Muscle layer of duodenum (tissue), 2 donors: ENCODE results near the gene IFI27L1.

Experiments
- H3K27ac ChIP-seq: one replicate; pipeline ENCODE4 v1.7.0; 2013; ENCODE audit warnings: mild to moderate bottlenecking, low read length
- H3K27me3 ChIP-seq: one replicate; pipeline ENCODE4 v1.7.0; 2013; ENCODE audit warnings: low read depth, mild to moderate bottlenecking, control low read depth, low read length
- H3K36me3 ChIP-seq, 2 donors: one replicate each; pipeline ENCODE4 v1.7.0; 2013; ENCODE audit warnings: low read length in 2 of 2, control low read depth in 1 of 2, mild to moderate bottlenecking in 1 of 2; ENCODE audit not compliant: insufficient read depth in 2 of 2, control insufficient read depth in 1 of 2
- H3K4me1 ChIP-seq, 2 donors: one replicate each; pipeline ENCODE4 v1.7.0; 2013; ENCODE audit warnings: low read length in 2 of 2, mild to moderate bottlenecking in 2 of 2, control low read depth in 1 of 2, moderate library complexity in 1 of 2; ENCODE audit not compliant: insufficient read depth in 2 of 2, control insufficient read depth in 1 of 2
- H3K4me3 ChIP-seq, 2 donors: one replicate each; pipeline ENCODE4 v1.7.0; 2013; ENCODE audit warnings: low read length in 2 of 2, low read depth in 1 of 2, mild to moderate bottlenecking in 1 of 2
- H3K9me3 ChIP-seq, 2 donors: one replicate each; pipeline ENCODE4 v1.7.0; 2013; ENCODE audit warnings: low read length in 2 of 2, control low read depth in 1 of 2, mild to moderate bottlenecking in 1 of 2; ENCODE audit not compliant: control insufficient read depth in 1 of 2
- donor health status: healthy.

IFI27L1 gene

GRCh38 chr14:94080621-94081385, at the start of gene IFI27L1, which contains the start of gene DDX24:
Gene IFI27L1 (plus strand): TSS chr14:94081310. CDS start chr14:94096938, 15,628 bp downstream.
Gene DDX24 (minus strand): TSS chr14:94081202. CDS start chr14:94079742, 1,460 bp downstream.
- Histone ChIP-seq H3K9me3 (no peaks in the 10 kb centered on the region), H3K27me3 (no peaks in the 10 kb centered on the region), H3K27ac (peak within 1 kb of the TSS; percentile 92), H3K36me3 (peaks cover 8 to 9% of the 10 kb centered on the region in 2 donors), H3K4me3 (peak within 1 kb of the TSS; percentile 98), H3K4me1 (peaks cover 19 to 38% of the 10 kb centered on the region in 2 donors)

GRCh38 chr14:94031883-94032279, 49.2 kb upstream of the IFI27L1 start:
- H3K4me3 ChIP-seq, result no peak overlapping the region
- no peaks in the 10 kb centered on the region for H3K36me3 ChIP-seq
- no peaks in the 10 kb centered on the region for H3K4me1 ChIP-seq
- no peaks in the 10 kb centered on the region for H3K9me3 ChIP-seq
- no peak overlapping the region for H3K27ac ChIP-seq
- no peaks in the 10 kb centered on the region for H3K27me3 ChIP-seq

GRCh38 chr14:94034886-94035285, 46.2 kb upstream of the IFI27L1 start:
- Histone ChIP-seq H3K36me3 (no peaks in the 10 kb centered on the region), H3K27me3 (no peaks in the 10 kb centered on the region), H3K9me3 (no peaks in the 10 kb centered on the region), H3K27ac (no peak overlapping the region), H3K4me3 (no peak overlapping the region), H3K4me1 (no peaks in the 10 kb centered on the region)

- H3K4me1 ChIP-seq, result peaks cover 0 to 3% of the 10 kb centered on the region in 2 donors
- H3K36me3 ChIP-seq, result no peaks in the 10 kb centered on the region
- no peak overlapping the region for H3K4me3 ChIP-seq
- no peaks in the 10 kb centered on the region for H3K9me3 ChIP-seq
- H3K27ac ChIP-seq, result no peak overlapping the region
- H3K27me3 ChIP-seq, result no peaks in the 10 kb centered on the region
Observed at GRCh38 chr14:94036313-94037167, 44.6 kb upstream of the IFI27L1 start.

GRCh38 chr14:94037954-94038353, 43.2 kb upstream of the IFI27L1 start:
- Histone ChIP-seq H3K4me3 (no peak overlapping the region), H3K36me3 (no peaks in the 10 kb centered on the region), H3K4me1 (peaks cover 3 to 16% of the 10 kb centered on the region in 2 donors), H3K9me3 (no peaks in the 10 kb centered on the region), H3K27me3 (no peaks in the 10 kb centered on the region), H3K27ac (no peak overlapping the region)

GRCh38 chr14:94038510-94038909, 42.6 kb upstream of the IFI27L1 start:
- Histone ChIP-seq H3K4me1 (peaks cover 3 to 16% of the 10 kb centered on the region in 2 donors), H3K27ac (no peak overlapping the region), H3K9me3 (no peaks in the 10 kb centered on the region), H3K36me3 (no peaks in the 10 kb centered on the region), H3K27me3 (no peaks in the 10 kb centered on the region), H3K4me3 (no peak overlapping the region)

GRCh38 chr14:94038921-94039629, 42.0 kb upstream of the IFI27L1 start:
- Histone ChIP-seq H3K4me3 (no peak overlapping the region), H3K27ac (no peak overlapping the region), H3K36me3 (peaks cover 0 to 3% of the 10 kb centered on the region in 2 donors), H3K9me3 (no peaks in the 10 kb centered on the region), H3K27me3 (no peaks in the 10 kb centered on the region), H3K4me1 (peaks cover 3 to 16% of the 10 kb centered on the region in 2 donors)

GRCh38 chr14:94040247-94040646, 40.9 kb upstream of the IFI27L1 start:
- H3K27me3 ChIP-seq, result no peaks in the 10 kb centered on the region
- peaks cover 3 to 14% of the 10 kb centered on the region in 2 donors for H3K36me3 ChIP-seq
- H3K4me3 ChIP-seq, result no peak overlapping the region
- peaks cover 3 to 16% of the 10 kb centered on the region in 2 donors for H3K4me1 ChIP-seq
- no peak overlapping the region for H3K27ac ChIP-seq
- H3K9me3 ChIP-seq, result no peaks in the 10 kb centered on the region

- Histone ChIP-seq H3K27me3 (no peaks in the 10 kb centered on the region), H3K9me3 (no peaks in the 10 kb centered on the region)
Observed at GRCh38 chr14:94040796-94041195, 40.3 kb upstream of the IFI27L1 start.

GRCh38 chr14:94041551-94042346, 39.4 kb upstream of the IFI27L1 start:
- Histone ChIP-seq H3K27ac (no peak overlapping the region), H3K9me3 (no peaks in the 10 kb centered on the region), H3K36me3 (peaks cover 17 to 26% of the 10 kb centered on the region in 2 donors), H3K4me1 (peaks cover 3 to 16% of the 10 kb centered on the region in 2 donors), H3K4me3 (no peak overlapping the region), H3K27me3 (no peaks in the 10 kb centered on the region)

More at GRCh38 chr14:94040796-94041195, 40.3 kb upstream of the IFI27L1 start:
- Histone ChIP-seq H3K27ac (no peak overlapping the region), H3K4me1 (peaks cover 3 to 16% of the 10 kb centered on the region in 2 donors), H3K4me3 (no peak overlapping the region), H3K36me3 (peaks cover 8 to 19% of the 10 kb centered on the region in 2 donors)
